Thyroid gland (tissue), 4 donors: ENCODE results near the gene CHTF18.

Source experiments
- POLR2A ChIP-seq, 2 donors: fragments of 450-650 bp; IDR thresholded peaks; one replicate each; pipeline ENCODE4 v1.6.1; 2017; ENCODE audit warnings: antibody characterized with exemption in 2 of 2, mild to moderate bottlenecking in 2 of 2, moderate library complexity in 1 of 2
- TF ChIP-seq, protein P1 (sequence below), 6 experiments: fragments of 200-600 bp in 3 of 6; fragments of 450-650 bp in 3 of 6; sonication (generic) in 3 of 6; IDR thresholded peaks; one replicate each; pipeline ENCODE4 v1.5.1; 2016 to 2019; ENCODE audit warnings: antibody characterized with exemption in 6 of 6, mild to moderate bottlenecking in 2 of 6, inconsistent platforms in 1 of 6, moderate library complexity in 1 of 6

DNA sequence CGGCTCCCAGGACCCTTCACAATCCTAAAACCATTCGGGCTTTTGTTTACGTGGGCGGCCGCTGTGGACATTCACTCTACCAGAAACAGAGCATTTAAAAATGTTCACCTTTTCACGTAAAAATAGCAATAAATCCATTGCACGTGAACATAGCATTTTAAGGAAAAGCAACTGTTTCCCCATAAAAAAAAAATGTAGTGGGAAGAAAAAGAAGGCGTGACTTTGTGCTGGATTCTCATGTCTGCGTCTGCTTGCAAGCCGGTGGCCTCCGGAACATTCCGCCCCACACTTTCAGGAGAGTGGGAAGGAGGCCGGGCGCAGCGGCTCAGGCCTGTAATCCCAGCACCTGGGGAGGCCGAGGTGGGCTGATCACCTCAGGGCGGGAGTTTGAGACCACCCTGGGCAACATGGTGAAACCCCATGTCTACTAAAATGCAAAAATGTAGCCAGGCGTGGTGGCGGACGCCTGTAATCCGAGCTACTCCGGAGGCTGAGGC lies 25.5 kb downstream of the CHTF18 start:
- TF ChIP-seq, protein P1, sequence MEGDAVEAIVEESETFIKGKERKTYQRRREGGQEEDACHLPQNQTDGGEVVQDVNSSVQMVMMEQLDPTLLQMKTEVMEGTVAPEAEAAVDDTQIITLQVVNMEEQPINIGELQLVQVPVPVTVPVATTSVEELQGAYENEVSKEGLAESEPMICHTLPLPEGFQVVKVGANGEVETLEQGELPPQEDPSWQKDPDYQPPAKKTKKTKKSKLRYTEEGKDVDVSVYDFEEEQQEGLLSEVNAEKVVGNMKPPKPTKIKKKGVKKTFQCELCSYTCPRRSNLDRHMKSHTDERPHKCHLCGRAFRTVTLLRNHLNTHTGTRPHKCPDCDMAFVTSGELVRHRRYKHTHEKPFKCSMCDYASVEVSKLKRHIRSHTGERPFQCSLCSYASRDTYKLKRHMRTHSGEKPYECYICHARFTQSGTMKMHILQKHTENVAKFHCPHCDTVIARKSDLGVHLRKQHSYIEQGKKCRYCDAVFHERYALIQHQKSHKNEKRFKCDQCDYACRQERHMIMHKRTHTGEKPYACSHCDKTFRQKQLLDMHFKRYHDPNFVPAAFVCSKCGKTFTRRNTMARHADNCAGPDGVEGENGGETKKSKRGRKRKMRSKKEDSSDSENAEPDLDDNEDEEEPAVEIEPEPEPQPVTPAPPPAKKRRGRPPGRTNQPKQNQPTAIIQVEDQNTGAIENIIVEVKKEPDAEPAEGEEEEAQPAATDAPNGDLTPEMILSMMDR (IDR thresholded peaks at IDR 0.05), result peak in 1 of 6 experiments; percentile 5
- TF ChIP-seq POLR2A (IDR thresholded peaks at IDR 0.05), result no peak
